Measurements from ENCODE around the gene FAHD2A. TPM values are rescaled to one million over a fixed set of nuclear protein-coding genes. Genes with fewer than 3 reads are reported as not detected.
"Not testable (repeated sequence)": the region's sequence is repeated elsewhere in the genome, so short reads cannot be mapped to it uniquely, and the experiment has no call there.

The FAHD2A gene
- total RNA-seq, 2 experiments from 2014 or later = 26.5 to 27.5 TPM

GRCh38 chr2:95433973-95434372, 31.5 kb downstream of the FAHD2A start:
- ATAC-seq (ENCODE audit: poor library complexity); H3K4me3 Mint-ChIP-seq; DNase-seq; H3K36me3 ChIP-seq (ENCODE audit: insufficient read depth, low read length); H3K27ac ChIP-seq (ENCODE audit: low read depth in 1 of 2, low read length in 2 of 2); intact Hi-C loops (cut with DNase I, micrococcal nuclease); H3K4me3 ChIP-seq (ENCODE audit: low read length); H3K36me3 Mint-ChIP-seq (ENCODE audit: low read depth); CTCF ChIA-PET; H3K4me1 ChIP-seq (ENCODE audit: insufficient read depth, low read length); H3K9me3 Mint-ChIP-seq; H3K27ac Mint-ChIP-seq; H3K9me3 ChIP-seq (ENCODE audit: control insufficient read depth in 1 of 2, insufficient read depth in 1 of 2, low read length in 2 of 2); H3K27me3 ChIP-seq (ENCODE audit: control insufficient read depth in 1 of 2, insufficient read depth in 2 of 2, low read length in 2 of 2); POLR2A ChIA-PET; H3K4me1 Mint-ChIP-seq (ENCODE audit: low read depth); H3K27me3 Mint-ChIP-seq: not testable (repeated sequence)

DNA sequence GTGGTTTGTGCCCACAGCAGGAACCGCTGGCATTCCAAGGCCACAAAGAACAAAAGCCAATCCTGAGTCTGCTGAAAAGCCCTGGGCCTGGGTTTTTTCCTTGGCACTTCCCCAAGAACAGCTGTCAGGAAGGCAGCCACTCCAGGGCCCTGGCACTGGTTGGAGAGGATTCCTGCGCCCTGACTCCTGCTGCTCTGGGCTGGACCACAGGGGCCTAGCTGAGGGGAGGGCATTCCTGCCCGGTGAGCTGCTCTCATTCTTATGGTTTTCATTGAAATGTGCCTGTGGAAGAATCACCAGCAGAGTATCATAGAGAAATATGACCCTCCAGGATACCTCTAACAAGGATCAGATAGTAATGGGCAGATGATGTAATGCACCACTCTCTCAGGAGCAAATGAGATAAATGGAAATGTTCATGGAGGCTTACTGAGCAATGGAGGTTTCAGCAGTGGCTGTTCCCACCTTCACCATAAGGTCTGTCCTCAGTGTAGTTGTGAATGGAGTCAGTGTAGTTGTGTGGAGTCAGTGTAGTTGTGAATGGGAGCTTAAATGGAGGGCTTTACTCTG, 32.1 kb downstream of the FAHD2A start:
- H3K9me3 Mint-ChIP-seq; H3K4me1 Mint-ChIP-seq (ENCODE audit: low read depth); H3K9me3 ChIP-seq (ENCODE audit: control insufficient read depth in 1 of 2, insufficient read depth in 1 of 2, low read length in 2 of 2); POLR2A ChIA-PET; H3K36me3 ChIP-seq (ENCODE audit: insufficient read depth, low read length); H3K4me3 Mint-ChIP-seq; H3K27ac ChIP-seq (ENCODE audit: low read depth in 1 of 2, low read length in 2 of 2); H3K27ac Mint-ChIP-seq; H3K4me1 ChIP-seq (ENCODE audit: insufficient read depth, low read length); H3K27me3 ChIP-seq (ENCODE audit: control insufficient read depth in 1 of 2, insufficient read depth in 2 of 2, low read length in 2 of 2); ATAC-seq (ENCODE audit: poor library complexity); CTCF ChIA-PET; DNase-seq; H3K4me3 ChIP-seq (ENCODE audit: low read length); intact Hi-C loops (cut with DNase I, micrococcal nuclease); H3K36me3 Mint-ChIP-seq (ENCODE audit: low read depth); H3K27me3 Mint-ChIP-seq: not testable (repeated sequence)

DNA sequence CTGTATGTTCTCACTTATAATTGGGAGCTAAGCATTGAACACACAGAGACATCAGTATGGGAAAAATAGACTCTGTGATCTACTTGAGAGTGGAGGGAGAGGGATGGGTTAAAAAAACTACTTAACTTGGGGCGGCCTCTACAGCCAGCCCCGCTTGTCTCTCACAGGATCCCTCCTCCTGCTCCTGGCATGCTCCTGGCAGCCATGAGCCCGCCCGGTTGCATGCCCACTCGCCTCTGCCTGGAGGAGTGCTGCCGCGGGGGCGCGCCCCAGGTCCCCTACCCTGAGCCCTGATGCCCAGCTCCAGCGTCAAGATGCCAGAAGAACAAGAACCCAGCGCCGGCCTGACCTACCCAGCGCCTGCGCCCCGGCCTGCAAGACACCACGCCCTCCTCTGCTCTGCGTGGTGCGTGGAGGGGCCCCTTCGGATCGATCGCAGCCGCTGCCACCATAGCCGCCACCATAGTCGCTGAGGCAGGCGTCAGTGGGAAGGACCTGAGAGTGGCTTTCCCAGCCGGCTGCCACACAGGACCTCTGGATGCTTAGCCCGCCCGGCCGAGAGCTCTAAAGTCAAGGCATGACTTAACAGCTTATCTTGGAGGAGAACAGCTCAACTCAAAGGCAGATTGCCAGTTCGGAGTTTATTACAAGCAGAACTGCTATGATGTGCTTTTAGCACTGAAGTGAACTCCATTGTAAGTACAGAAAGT, 32.8 kb downstream of the FAHD2A start:
- intact Hi-C loops (cut with DNase I, micrococcal nuclease) = not testable (repeated sequence)

GRCh38 chr2:95435872-95436209, 33.3 kb downstream of the FAHD2A start:
- H3K9me3 Mint-ChIP-seq; H3K27ac ChIP-seq (ENCODE audit: low read depth in 1 of 2, low read length in 2 of 2); H3K4me1 Mint-ChIP-seq (ENCODE audit: low read depth); H3K4me1 ChIP-seq (ENCODE audit: insufficient read depth, low read length); H3K4me3 Mint-ChIP-seq; intact Hi-C loops (cut with DNase I, micrococcal nuclease); DNase-seq; H3K27ac Mint-ChIP-seq; POLR2A ChIA-PET; H3K9me3 ChIP-seq (ENCODE audit: control insufficient read depth in 1 of 2, insufficient read depth in 1 of 2, low read length in 2 of 2); H3K36me3 ChIP-seq (ENCODE audit: insufficient read depth, low read length); ATAC-seq (ENCODE audit: poor library complexity); H3K4me3 ChIP-seq (ENCODE audit: low read length); H3K27me3 Mint-ChIP-seq; H3K27me3 ChIP-seq (ENCODE audit: control insufficient read depth in 1 of 2, insufficient read depth in 2 of 2, low read length in 2 of 2); H3K36me3 Mint-ChIP-seq (ENCODE audit: low read depth); CTCF ChIA-PET: not testable (repeated sequence)

More for the DNA sequence above, 32.8 kb downstream of the FAHD2A start:
- H3K4me1 Mint-ChIP-seq (ENCODE audit: low read depth); H3K36me3 ChIP-seq (ENCODE audit: insufficient read depth, low read length); H3K27ac ChIP-seq (ENCODE audit: low read depth in 1 of 2, low read length in 2 of 2); POLR2A ChIA-PET; H3K27me3 ChIP-seq (ENCODE audit: control insufficient read depth in 1 of 2, insufficient read depth in 2 of 2, low read length in 2 of 2); H3K27ac Mint-ChIP-seq; DNase-seq; H3K4me3 ChIP-seq (ENCODE audit: low read length); CTCF ChIA-PET; ATAC-seq (ENCODE audit: poor library complexity); H3K36me3 Mint-ChIP-seq (ENCODE audit: low read depth); H3K9me3 ChIP-seq (ENCODE audit: control insufficient read depth in 1 of 2, insufficient read depth in 1 of 2, low read length in 2 of 2); H3K9me3 Mint-ChIP-seq; H3K4me1 ChIP-seq (ENCODE audit: insufficient read depth, low read length); H3K4me3 Mint-ChIP-seq; H3K27me3 Mint-ChIP-seq: not testable (repeated sequence)

- CTCF ChIA-PET = not testable (repeated sequence)
These were observed 40.1 kb downstream of the FAHD2A start for GRCh38 chr2:95442474-95443099.

GRCh38 chr2:95445317-95445716, 42.8 kb downstream of the FAHD2A start:
- POLR2A ChIA-PET; H3K9me3 Mint-ChIP-seq; H3K4me3 ChIP-seq (ENCODE audit: low read length); DNase-seq; CTCF ChIA-PET; H3K4me3 Mint-ChIP-seq; H3K36me3 ChIP-seq (ENCODE audit: insufficient read depth, low read length); H3K36me3 Mint-ChIP-seq (ENCODE audit: low read depth); H3K27me3 Mint-ChIP-seq; intact Hi-C loops (cut with DNase I, micrococcal nuclease); H3K9me3 ChIP-seq (ENCODE audit: control insufficient read depth in 1 of 2, insufficient read depth in 1 of 2, low read length in 2 of 2); H3K4me1 Mint-ChIP-seq (ENCODE audit: low read depth); H3K27ac ChIP-seq (ENCODE audit: low read depth in 1 of 2, low read length in 2 of 2); ATAC-seq (ENCODE audit: poor library complexity); H3K4me1 ChIP-seq (ENCODE audit: insufficient read depth, low read length); H3K27ac Mint-ChIP-seq; H3K27me3 ChIP-seq (ENCODE audit: control insufficient read depth in 1 of 2, insufficient read depth in 2 of 2, low read length in 2 of 2): not testable (repeated sequence)

More at GRCh38 chr2:95442474-95443099, 40.1 kb downstream of the FAHD2A start:
- H3K36me3 Mint-ChIP-seq (ENCODE audit: low read depth); POLR2A ChIA-PET; H3K9me3 ChIP-seq (ENCODE audit: control insufficient read depth in 1 of 2, insufficient read depth in 1 of 2, low read length in 2 of 2); ATAC-seq (ENCODE audit: poor library complexity); H3K27me3 Mint-ChIP-seq; intact Hi-C loops (cut with DNase I, micrococcal nuclease); H3K27me3 ChIP-seq (ENCODE audit: control insufficient read depth in 1 of 2, insufficient read depth in 2 of 2, low read length in 2 of 2); H3K36me3 ChIP-seq (ENCODE audit: insufficient read depth, low read length); H3K4me3 ChIP-seq (ENCODE audit: low read length); H3K4me3 Mint-ChIP-seq; H3K4me1 ChIP-seq (ENCODE audit: insufficient read depth, low read length); H3K27ac Mint-ChIP-seq; H3K27ac ChIP-seq (ENCODE audit: low read depth in 1 of 2, low read length in 2 of 2); H3K9me3 Mint-ChIP-seq; H3K4me1 Mint-ChIP-seq (ENCODE audit: low read depth); DNase-seq: not testable (repeated sequence)

DNA sequence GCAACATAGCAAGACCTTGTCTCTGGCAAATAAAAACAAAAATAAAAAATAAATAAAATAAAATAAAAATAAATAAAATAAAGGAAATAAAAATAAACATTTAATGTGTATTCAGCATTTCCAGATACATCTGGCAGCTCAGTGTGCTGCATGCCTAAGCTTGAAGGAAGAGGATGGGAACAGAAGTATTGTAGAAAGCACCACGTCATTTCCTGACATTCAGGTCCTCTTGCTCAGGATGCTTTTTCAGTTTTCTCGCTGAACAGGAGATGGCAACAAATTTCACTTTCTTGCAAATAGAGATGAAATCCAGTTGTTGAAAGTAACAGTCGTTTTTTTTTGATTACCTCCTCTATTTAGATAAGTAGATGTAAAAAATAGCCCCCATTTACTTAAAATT, 60.8 kb downstream of the FAHD2A start:
- H3K4me1 Mint-ChIP-seq (ENCODE audit: low read depth); H3K4me1 ChIP-seq (ENCODE audit: insufficient read depth, low read length); POLR2A ChIA-PET; H3K4me3 ChIP-seq (ENCODE audit: low read length); DNase-seq; H3K36me3 Mint-ChIP-seq (ENCODE audit: low read depth); H3K27ac Mint-ChIP-seq; ATAC-seq (ENCODE audit: poor library complexity); H3K9me3 Mint-ChIP-seq; H3K27me3 ChIP-seq (ENCODE audit: control insufficient read depth in 1 of 2, insufficient read depth in 2 of 2, low read length in 2 of 2); H3K9me3 ChIP-seq (ENCODE audit: control insufficient read depth in 1 of 2, insufficient read depth in 1 of 2, low read length in 2 of 2); H3K27ac ChIP-seq (ENCODE audit: low read depth in 1 of 2, low read length in 2 of 2); intact Hi-C loops (cut with DNase I, micrococcal nuclease); H3K36me3 ChIP-seq (ENCODE audit: insufficient read depth, low read length); H3K27me3 Mint-ChIP-seq; CTCF ChIA-PET; H3K4me3 Mint-ChIP-seq: not testable (repeated sequence)

Data from CD4-positive, alpha-beta T cell (primary cell).